Measurements from ENCODE around the gene CNTNAP5. TPM values are rescaled to one million over a fixed set of nuclear protein-coding genes. Genes with fewer than 3 reads are reported as not detected.

Gene CNTNAP5
- total RNA-seq, 1 experiment from 2014 or later: not detected

- Mint-ChIP-seq H3K9me3 (ENCODE audit: low read depth, unreplicated experiment) (peaks cover 4% of the 10 kb centered on the region), H3K27me3 (ENCODE audit: unreplicated experiment) (no peaks in the 10 kb centered on the region), H3K4me1 (ENCODE audit: low read depth, unreplicated experiment) (no peaks in the 10 kb centered on the region), H3K36me3 (ENCODE audit: insufficient read depth, unreplicated experiment) (no peaks in the 10 kb centered on the region), H3K4me3 (ENCODE audit: low read depth, unreplicated experiment) (no peak overlapping the region), H3K27ac (ENCODE audit: unreplicated experiment) (no peak overlapping the region)
- intact Hi-C loops (cut with micrococcal nuclease; ENCODE audit: unreplicated experiment): no loop called here
- no peak for DNase-seq
- CTCF ChIA-PET: no interaction called here
- TF ChIP-seq CTCF (IDR thresholded peaks at IDR 0.05; ENCODE audit: unreplicated experiment): no peak
- no TSS peak for BruUV-seq (replicated peaks)
Observed at GRCh38 chr2:124050833-124051497, 25.9 kb downstream of the CNTNAP5 start.

DNA sequence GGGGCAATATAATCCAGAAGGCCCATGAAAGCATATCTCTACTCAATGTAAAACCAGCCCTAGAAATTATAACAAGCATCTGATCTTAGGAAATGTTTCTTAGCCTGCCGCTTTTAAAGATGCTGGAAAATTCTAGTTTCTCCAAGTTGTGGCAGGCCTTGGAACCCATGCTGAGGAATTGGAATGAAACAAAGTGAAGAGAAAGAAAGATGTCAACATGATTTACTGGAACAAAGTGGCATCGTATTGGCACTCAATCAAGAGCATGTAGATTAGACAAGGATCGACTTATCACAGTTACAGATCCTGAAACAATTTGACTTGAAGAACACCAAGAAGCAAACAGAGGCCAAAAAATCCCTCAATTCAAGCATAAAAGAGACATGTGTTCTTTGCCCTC is 28.7 kb downstream of the CNTNAP5 start:
- no peaks in the 10 kb centered on the region for H3K27me3 Mint-ChIP-seq (ENCODE audit: unreplicated experiment)
- no peak for TF ChIP-seq CTCF (IDR thresholded peaks at IDR 0.05; ENCODE audit: unreplicated experiment)
- H3K4me1 Mint-ChIP-seq (ENCODE audit: low read depth, unreplicated experiment): no peaks in the 10 kb centered on the region
- peaks cover 10% of the 10 kb centered on the region for H3K9me3 Mint-ChIP-seq (ENCODE audit: low read depth, unreplicated experiment)
- no peak for DNase-seq
- BruUV-seq (replicated peaks): no TSS peak
- intact Hi-C loops (cut with micrococcal nuclease; ENCODE audit: unreplicated experiment): no loop called here
- H3K4me3 Mint-ChIP-seq (ENCODE audit: low read depth, unreplicated experiment): no peak overlapping the region
- no peak overlapping the region for H3K27ac Mint-ChIP-seq (ENCODE audit: unreplicated experiment)
- CTCF ChIA-PET: no interaction called here
- no peaks in the 10 kb centered on the region for H3K36me3 Mint-ChIP-seq (ENCODE audit: insufficient read depth, unreplicated experiment)

GRCh38 chr2:124063596-124063995 is 38.5 kb downstream of the CNTNAP5 start:
- Mint-ChIP-seq H3K9me3 (ENCODE audit: low read depth, unreplicated experiment) (peaks cover 21% of the 10 kb centered on the region), H3K4me1 (ENCODE audit: low read depth, unreplicated experiment) (no peaks in the 10 kb centered on the region), H3K27me3 (ENCODE audit: unreplicated experiment) (no peaks in the 10 kb centered on the region), H3K36me3 (ENCODE audit: insufficient read depth, unreplicated experiment) (no peaks in the 10 kb centered on the region), H3K27ac (ENCODE audit: unreplicated experiment) (no peak overlapping the region), H3K4me3 (ENCODE audit: low read depth, unreplicated experiment) (no peak overlapping the region)
- BruUV-seq (replicated peaks): no TSS peak
- CTCF ChIA-PET: no interaction called here
- no peak for DNase-seq
- intact Hi-C loops (cut with micrococcal nuclease; ENCODE audit: unreplicated experiment): no loop called here
- no peak for TF ChIP-seq CTCF (IDR thresholded peaks at IDR 0.05; ENCODE audit: unreplicated experiment)

DNA sequence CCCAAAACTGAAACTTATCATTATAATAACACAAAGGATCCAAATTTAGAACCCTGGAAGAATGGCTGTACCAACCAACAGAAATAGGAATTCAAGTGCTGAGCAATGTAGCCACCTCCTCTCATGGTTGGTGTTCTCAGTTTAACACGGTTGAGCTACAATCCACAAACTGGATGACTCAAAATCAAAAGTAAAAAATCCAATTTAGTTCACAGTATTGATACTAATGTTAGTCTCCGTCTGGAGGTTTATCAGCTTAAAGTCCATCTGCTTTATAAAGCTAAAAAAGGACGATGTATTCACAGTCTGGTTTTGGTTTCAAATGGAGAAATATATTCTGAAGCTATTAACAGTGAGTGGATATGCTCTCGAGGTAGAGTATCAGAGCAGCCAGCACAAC is 40.5 kb downstream of the CNTNAP5 start:
- CTCF ChIA-PET: no interaction called here
- Mint-ChIP-seq H3K27ac (ENCODE audit: unreplicated experiment) (no peak overlapping the region), H3K9me3 (ENCODE audit: low read depth, unreplicated experiment) (peaks cover 29% of the 10 kb centered on the region), H3K4me1 (ENCODE audit: low read depth, unreplicated experiment) (no peaks in the 10 kb centered on the region), H3K36me3 (ENCODE audit: insufficient read depth, unreplicated experiment) (no peaks in the 10 kb centered on the region), H3K4me3 (ENCODE audit: low read depth, unreplicated experiment) (no peak overlapping the region), H3K27me3 (ENCODE audit: unreplicated experiment) (no peaks in the 10 kb centered on the region)
- TF ChIP-seq CTCF (IDR thresholded peaks at IDR 0.05; ENCODE audit: unreplicated experiment): no peak
- DNase-seq: no peak
- intact Hi-C loops (cut with micrococcal nuclease; ENCODE audit: unreplicated experiment): no loop called here
- BruUV-seq (replicated peaks): no TSS peak
